KMS-11 (cell line): ENCODE measurements around the gene MAP3K5.

Experiments
- H2AFZ ChIP-seq: fragments of 200-600 bp; sonication (generic); 2 replicates; pipeline ENCODE4 v1.6.1; 2016; ENCODE audit warnings: antibody characterized with exemption, mixed run types, low read depth
- H3K27ac ChIP-seq: fragments of 200-600 bp; sonication (generic); 2 replicates; pipeline ENCODE4 v1.6.1; 2016; ENCODE audit warnings: mild to moderate bottlenecking, mixed run types
- H3K27me3 ChIP-seq: fragments of 200-600 bp; sonication (generic); 2 replicates; pipeline ENCODE4 v1.6.1; 2017; ENCODE audit warnings: mild to moderate bottlenecking, low read depth, mixed run types, moderate library complexity; ENCODE audit not compliant: insufficient read depth
- H3K36me3 ChIP-seq: fragments of 200-600 bp; sonication (generic); 2 replicates; pipeline ENCODE4 v1.6.1; 2017; ENCODE audit warnings: mild to moderate bottlenecking, mixed run types; ENCODE audit not compliant: insufficient read depth
- H3K4me1 ChIP-seq: fragments of 200-600 bp; sonication (generic); 2 replicates; pipeline ENCODE4 v1.6.1; 2016; ENCODE audit warnings: mild to moderate bottlenecking, low read depth, mixed run types; ENCODE audit not compliant: poor library complexity, severe bottlenecking
- H3K4me2 ChIP-seq: fragments of 200-600 bp; sonication (generic); 2 replicates; pipeline ENCODE4 v1.7.0; 2016; ENCODE audit warnings: mild to moderate bottlenecking, mixed run types
- H3K4me3 ChIP-seq: fragments of 200-600 bp; sonication (generic); IDR thresholded peaks from 2 replicates; pipeline ENCODE4 v1.6.1; 2017; ENCODE audit warnings: low read depth, low read length, mixed read lengths; ENCODE audit not compliant: insufficient read depth
- H3K79me2 ChIP-seq: fragments of 200-600 bp; sonication (generic); 2 replicates; pipeline ENCODE4 v1.6.1; 2016; ENCODE audit warnings: low read depth, mixed run types; ENCODE audit not compliant: insufficient read depth
- H3K9ac ChIP-seq: fragments of 200-600 bp; sonication (generic); 2 replicates; pipeline ENCODE4 v1.6.1; 2016; ENCODE audit warnings: mild to moderate bottlenecking, mixed run types
- H4K20me1 ChIP-seq: fragments of 200-600 bp; sonication (generic); 2 replicates; pipeline ENCODE4 v1.6.1; 2016; ENCODE audit warnings: mild to moderate bottlenecking, mixed run types; ENCODE audit not compliant: insufficient read depth
- CTCF ChIP-seq: fragments of 200-600 bp; sonication (generic); conservative IDR thresholded peaks from 2 replicates; pipeline ENCODE4 v1.6.1; 2017; ENCODE audit warnings: low read depth, mild to moderate bottlenecking, antibody characterized with exemption, low read length, moderate library complexity, mixed read lengths

The MAP3K5 gene

GRCh38 chr6:136524339-136524935, 267.8 kb downstream of the MAP3K5 start:
- no peaks in the 10 kb centered on the region for H3K4me1 ChIP-seq

GRCh38 chr6:136523196-136523595, 269.1 kb downstream of the MAP3K5 start:
- Histone ChIP-seq H3K27ac (no peak overlapping the region), H3K79me2 (no peaks in the 10 kb centered on the region)
- no peak for TF ChIP-seq CTCF

More at GRCh38 chr6:136524339-136524935, 267.8 kb downstream of the MAP3K5 start:
- Histone ChIP-seq H4K20me1 (no peaks in the 10 kb centered on the region), H3K27ac (no peak overlapping the region), H3K4me2 (no peak overlapping the region), H3K79me2 (no peaks in the 10 kb centered on the region), H3K36me3 (no peaks in the 10 kb centered on the region), H2AFZ (no peak overlapping the region), H3K9ac (no peak overlapping the region), H3K4me3 (no peak overlapping the region), H3K27me3 (no peaks in the 10 kb centered on the region)
- TF ChIP-seq CTCF, result no peak

GRCh38 chr6:136522636-136523035, 269.6 kb downstream of the MAP3K5 start:
- no peak for TF ChIP-seq CTCF
- H3K27ac ChIP-seq, result no peak overlapping the region
- no peaks in the 10 kb centered on the region for H3K79me2 ChIP-seq

More at GRCh38 chr6:136523196-136523595, 269.1 kb downstream of the MAP3K5 start:
- Histone ChIP-seq H3K4me2 (no peak overlapping the region), H2AFZ (no peak overlapping the region), H3K27me3 (no peaks in the 10 kb centered on the region), H3K4me3 (no peak overlapping the region), H3K9ac (no peak overlapping the region), H3K4me1 (no peaks in the 10 kb centered on the region), H3K36me3 (no peaks in the 10 kb centered on the region), H4K20me1 (no peaks in the 10 kb centered on the region)

GRCh38 chr6:136521911-136522310, 270.4 kb downstream of the MAP3K5 start:
- TF ChIP-seq CTCF, result no peak
- H4K20me1 ChIP-seq, result no peaks in the 10 kb centered on the region
- no peaks in the 10 kb centered on the region for H3K4me1 ChIP-seq
- no peaks in the 10 kb centered on the region for H3K36me3 ChIP-seq
- no peak overlapping the region for H3K27ac ChIP-seq
- no peak overlapping the region for H3K9ac ChIP-seq
- no peak overlapping the region for H3K4me2 ChIP-seq
- no peaks in the 10 kb centered on the region for H3K27me3 ChIP-seq
- no peak overlapping the region for H3K4me3 ChIP-seq
- no peak overlapping the region for H2AFZ ChIP-seq
- no peaks in the 10 kb centered on the region for H3K79me2 ChIP-seq

More at GRCh38 chr6:136522636-136523035, 269.6 kb downstream of the MAP3K5 start:
- no peaks in the 10 kb centered on the region for H3K27me3 ChIP-seq
- H3K9ac ChIP-seq, result no peak overlapping the region
- H2AFZ ChIP-seq, result no peak overlapping the region
- no peak overlapping the region for H3K4me3 ChIP-seq
- no peaks in the 10 kb centered on the region for H3K36me3 ChIP-seq
- H3K4me2 ChIP-seq, result no peak overlapping the region
- H3K4me1 ChIP-seq, result no peaks in the 10 kb centered on the region
- no peaks in the 10 kb centered on the region for H4K20me1 ChIP-seq
